PFSK-1 (cell line): ENCODE measurements around the gene COL9A3.

Source experiments
- POLR2AphosphoS5 ChIP-seq: IDR thresholded peaks from 2 replicates; pipeline ENCODE4 v1.6.1; 2012; ENCODE audit warnings: low read depth, mild to moderate bottlenecking, control low read depth, low read length, moderate library complexity
- REST ChIP-seq, 2 experiments: IDR thresholded peaks; 2 replicates each; pipeline versions ENCODE4 v1.6.1 to v1.8.0; 2011 to 2012; ENCODE audit warnings: low read depth in 2 of 2, low read length in 2 of 2, control low read depth in 1 of 2, inconsistent platforms in 1 of 2, mild to moderate bottlenecking in 1 of 2, moderate library complexity in 1 of 2; ENCODE audit not compliant: insufficient read depth in 1 of 2
- SIN3A ChIP-seq: IDR thresholded peaks from 2 replicates; pipeline ENCODE4 v1.6.1; 2012; ENCODE audit warnings: mild to moderate bottlenecking, low read length, moderate library complexity, borderline replicate concordance; ENCODE audit not compliant: insufficient read depth
- TAF1 ChIP-seq: IDR thresholded peaks from 2 replicates; pipeline ENCODE4 v1.6.1; 2012; ENCODE audit warnings: low read length, control low read depth, borderline replicate concordance; ENCODE audit not compliant: insufficient read depth

- TF ChIP-seq TAF1 = no peak
- no peak for TF ChIP-seq REST (IDR thresholded peaks at IDR 0.05; ENCODE audit: insufficient read depth in 1 of 2, low read depth in 2 of 2, low read length in 2 of 2)
- no peak for TF ChIP-seq SIN3A
- TF ChIP-seq POLR2AphosphoS5 = no peak
Observed at GRCh38 chr20:62792940-62793756, 23.7 kb upstream of the COL9A3 start.
